CD4-positive, alpha-beta T cell treated with Interleukin-15 for 1 hour (primary cell): ENCODE data around the gene INPP5A.

Experiments
- DNase-seq: peaks from one replicate; pipeline ENCODE4 v3.0.0-alpha.2; 2020

The INPP5A gene

DNA sequence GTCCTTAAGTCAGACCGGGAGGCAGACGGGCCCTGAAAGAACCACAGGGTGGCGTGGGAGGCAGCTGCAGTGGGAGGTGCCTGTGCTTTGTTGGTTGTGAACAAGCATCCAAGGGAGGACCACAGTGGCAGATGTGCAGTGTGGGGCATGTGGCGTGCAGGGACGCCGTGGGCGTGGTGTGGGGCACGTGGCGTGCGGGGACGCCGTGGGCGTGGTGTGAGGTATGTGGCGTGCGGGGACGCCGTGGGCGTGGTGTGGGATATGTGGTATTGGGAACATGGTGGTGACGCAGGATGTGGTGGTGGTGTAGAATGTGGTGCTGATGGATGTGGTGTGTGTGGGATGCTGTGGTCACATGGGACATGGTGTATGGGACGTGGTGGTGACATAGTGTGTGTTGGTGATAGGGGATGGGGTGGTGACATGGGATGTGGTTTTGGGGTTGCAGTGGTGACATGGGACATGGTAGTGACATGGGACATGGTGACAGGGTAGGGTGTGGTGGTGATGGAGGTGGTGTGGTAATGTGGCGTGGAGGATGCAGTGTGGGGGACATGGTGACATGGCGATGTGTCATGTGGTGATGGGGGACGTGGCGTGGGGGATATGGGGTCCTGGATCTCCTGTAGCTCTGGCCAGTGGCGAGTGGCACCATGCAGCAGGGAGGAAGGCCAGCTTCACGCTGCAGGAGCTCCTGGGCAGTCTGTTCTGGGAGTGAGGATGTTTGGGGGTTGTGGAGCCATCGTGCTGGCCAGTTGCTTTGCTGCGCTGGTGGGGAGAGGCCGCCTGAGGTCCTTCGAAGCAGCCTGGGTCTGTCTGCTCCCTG is 78.8 kb downstream of the INPP5A start:
- peak; percentile 53 for DNase-seq

- DNase-seq, result no peak
These were observed 79.6 kb downstream of the INPP5A start for GRCh38 chr10:132616996-132617736.

DNA sequence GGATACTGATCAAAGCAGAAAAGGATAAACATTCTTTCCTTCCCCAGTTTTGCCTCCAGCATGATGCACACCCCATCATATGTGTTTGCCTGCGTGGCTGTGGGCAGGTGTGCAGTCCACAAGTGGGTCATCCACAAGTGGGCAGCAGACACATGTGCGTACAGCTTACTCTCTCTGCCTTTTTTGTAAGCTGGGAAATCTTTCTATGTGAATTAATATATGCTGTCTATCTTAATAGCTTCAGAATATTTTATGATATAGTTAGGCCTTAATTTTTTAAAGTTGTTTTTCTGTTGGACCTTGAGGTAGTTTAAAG is 80.1 kb downstream of the INPP5A start:
- DNase-seq, result no peak

GRCh38 chr10:132618158-132618919 is 80.8 kb downstream of the INPP5A start:
- DNase-seq, result no peak

DNA sequence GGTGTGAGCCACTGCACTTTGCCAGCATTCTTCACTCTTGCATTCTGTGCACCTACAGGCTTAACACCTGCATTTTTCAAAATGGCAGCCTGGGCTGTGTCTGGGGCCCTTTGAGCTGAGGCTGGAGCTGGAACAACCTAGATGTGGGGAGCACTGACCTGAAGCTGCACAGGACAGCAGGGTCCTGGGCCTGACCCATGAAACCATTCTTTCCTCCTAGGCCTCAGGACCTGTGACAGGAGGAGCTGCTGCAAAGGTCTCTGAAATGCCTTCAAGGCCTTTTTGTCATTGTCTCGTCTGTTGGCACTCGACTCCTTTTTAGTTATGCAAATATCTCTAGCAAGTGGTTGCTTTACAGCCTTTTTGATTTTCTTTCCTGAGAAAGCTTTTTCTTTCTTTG is 82.3 kb downstream of the INPP5A start:
- no peak for DNase-seq

GRCh38 chr10:132624061-132624846 is 86.7 kb downstream of the INPP5A start:
- no peak for DNase-seq

GRCh38 chr10:132624847-132625471 is 87.4 kb downstream of the INPP5A start:
- no peak for DNase-seq

DNA sequence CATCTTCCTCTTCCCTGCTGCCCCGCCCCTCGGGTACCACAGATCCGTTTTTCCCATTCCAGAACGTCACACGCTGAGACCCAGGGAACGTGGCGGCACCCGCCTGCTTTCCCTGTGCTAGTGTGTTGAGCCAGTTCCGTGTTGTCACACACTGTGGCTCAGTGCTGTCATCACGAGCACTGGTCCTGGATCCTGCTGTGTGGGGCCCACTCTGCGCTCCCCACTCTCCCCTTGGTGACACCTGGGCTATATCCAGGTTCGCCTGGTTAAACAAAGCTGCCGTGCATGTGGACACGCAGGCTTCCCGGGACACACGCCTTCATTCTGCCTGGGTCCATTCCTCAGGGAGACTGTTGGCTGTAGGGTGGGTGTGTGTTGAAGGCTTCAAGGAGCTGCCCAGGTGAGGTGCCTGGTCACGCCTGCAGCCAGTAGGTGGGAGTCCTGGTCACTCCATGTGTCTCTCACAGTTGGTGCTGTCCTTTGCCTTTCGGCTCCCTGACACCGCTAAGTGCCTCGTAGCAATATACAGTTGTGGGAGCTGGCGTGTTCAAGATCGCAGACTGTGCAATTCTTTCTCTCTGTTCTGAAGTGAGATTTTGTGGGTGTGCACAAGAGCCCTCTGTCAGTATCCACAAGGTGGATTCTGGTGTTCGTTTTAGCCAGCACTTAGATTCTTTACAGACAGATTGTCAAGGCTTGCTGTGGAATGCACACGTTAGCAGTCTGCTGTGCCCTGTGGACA is 88.6 kb downstream of the INPP5A start:
- DNase-seq, result peak; percentile 15

GRCh38 chr10:132626761-132627665 is 89.4 kb downstream of the INPP5A start:
- no peak for DNase-seq

- peak; percentile 15 for DNase-seq
These were observed 90.3 kb downstream of the INPP5A start for GRCh38 chr10:132627666-132628531.

- no peak for DNase-seq
These were observed 91.6 kb downstream of the INPP5A start for GRCh38 chr10:132628966-132629900.

DNA sequence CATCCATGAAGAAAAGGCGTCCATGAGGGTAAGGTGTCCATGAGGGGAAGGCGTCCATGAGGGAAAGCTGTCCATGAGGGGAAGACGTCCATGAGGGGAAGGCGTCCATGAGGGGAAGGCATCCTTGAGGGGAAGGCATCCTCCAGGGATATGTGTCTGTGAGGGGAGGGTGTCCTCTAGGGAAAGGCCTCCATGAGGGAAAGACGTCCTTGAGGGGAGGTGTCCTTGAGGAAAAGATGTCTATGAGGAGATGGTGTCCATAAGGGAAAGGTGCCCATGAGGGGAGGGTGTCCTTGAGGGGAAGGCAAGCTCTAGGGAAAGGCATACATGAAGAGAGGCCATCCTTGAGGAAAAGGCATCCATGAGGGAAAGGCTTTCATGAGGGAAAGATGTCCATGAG is 92.6 kb downstream of the INPP5A start:
- DNase-seq, result no peak

- no peak for DNase-seq
These were observed 93.2 kb downstream of the INPP5A start for GRCh38 chr10:132630666-132631337.

DNA sequence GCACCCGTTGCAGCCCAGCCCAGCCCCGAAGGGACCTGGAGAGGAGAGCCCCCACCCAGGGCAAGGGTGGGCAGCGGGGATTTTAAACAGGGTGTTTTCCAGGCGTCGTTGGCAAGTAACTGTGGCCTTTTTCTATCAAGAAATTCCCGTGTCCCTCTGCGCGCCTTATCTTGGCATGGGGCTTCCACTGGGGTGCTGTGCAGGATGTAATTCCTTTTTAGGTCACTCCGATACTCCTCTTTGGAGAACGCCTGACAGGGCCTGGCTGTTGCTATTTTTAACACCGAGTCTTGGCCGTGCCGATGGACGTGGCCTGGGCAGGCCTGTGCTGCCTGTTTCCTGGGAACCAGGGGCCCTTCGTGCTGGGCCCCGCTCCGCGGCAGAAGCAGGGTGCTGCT is 93.8 kb downstream of the INPP5A start:
- DNase-seq, result no peak

GRCh38 chr10:132632091-132632561 is 94.5 kb downstream of the INPP5A start:
- DNase-seq, result no peak

- DNase-seq, result no peak
These were observed 95.5 kb downstream of the INPP5A start for GRCh38 chr10:132632851-132633684.
